Ramos (cell line): ENCODE measurements around the gene WSB2.
"Not testable (repeated sequence)": the region's sequence is repeated elsewhere in the genome, so short reads cannot be mapped to it uniquely, and the experiment has no call there.

ENCODE experiments used
- in situ Hi-C: fragments of 300-500 bp; cut with MboI; formaldehyde crosslinking; loops from one replicate; pipeline ENCODE4 v1.14.3; 2022; ENCODE audit warnings: low sequenced_read_pairs; ENCODE audit not compliant: unreplicated experiment

Gene WSB2

GRCh38 chr12:118036672-118037411, 24.1 kb downstream of the WSB2 start:
- in situ Hi-C loops, result no loop called here

GRCh38 chr12:118035190-118036041, 25.6 kb downstream of the WSB2 start:
- in situ Hi-C loops, result no loop called here

DNA sequence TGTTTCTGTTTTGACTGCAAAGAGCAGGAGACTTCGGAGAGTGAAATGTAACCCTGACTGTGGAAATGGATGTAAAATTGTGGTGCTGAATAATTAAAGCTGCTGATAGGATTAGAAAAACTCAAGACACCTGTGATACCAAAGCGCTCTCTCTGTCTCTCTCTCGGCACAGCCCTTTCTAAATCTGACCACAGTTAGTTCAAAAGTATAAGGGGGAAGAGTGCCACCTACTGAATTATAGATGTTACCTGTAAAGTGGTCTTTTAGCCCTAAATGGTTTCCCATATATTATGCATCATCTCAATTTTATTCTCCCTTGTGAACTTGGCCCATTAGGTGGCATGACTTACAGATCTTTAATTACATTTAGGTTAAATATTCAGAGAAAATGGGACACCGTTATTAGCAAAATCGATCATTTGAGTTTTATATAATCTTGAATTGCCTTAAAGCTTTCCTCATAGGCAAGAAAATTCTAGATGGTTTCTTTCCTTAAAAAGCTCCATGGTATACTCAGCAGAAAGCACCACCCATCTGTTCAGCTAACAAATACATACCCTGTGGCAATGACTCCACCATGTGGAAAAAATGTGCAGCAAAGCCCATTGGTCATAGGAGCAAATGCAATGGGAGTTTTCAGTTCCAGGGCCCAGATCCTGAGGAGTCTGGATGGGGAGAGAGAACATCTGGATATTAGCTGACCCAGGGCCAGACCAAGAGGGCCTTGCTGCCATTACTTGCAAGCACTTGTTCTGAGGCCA, 26.4 kb downstream of the WSB2 start:
- in situ Hi-C loops, result no loop called here

- in situ Hi-C loops, result no loop called here
These were observed 27.1 kb downstream of the WSB2 start for GRCh38 chr12:118033902-118034301.

- in situ Hi-C loops, result no loop called here
These were observed 27.7 kb downstream of the WSB2 start for GRCh38 chr12:118033323-118033722.

DNA sequence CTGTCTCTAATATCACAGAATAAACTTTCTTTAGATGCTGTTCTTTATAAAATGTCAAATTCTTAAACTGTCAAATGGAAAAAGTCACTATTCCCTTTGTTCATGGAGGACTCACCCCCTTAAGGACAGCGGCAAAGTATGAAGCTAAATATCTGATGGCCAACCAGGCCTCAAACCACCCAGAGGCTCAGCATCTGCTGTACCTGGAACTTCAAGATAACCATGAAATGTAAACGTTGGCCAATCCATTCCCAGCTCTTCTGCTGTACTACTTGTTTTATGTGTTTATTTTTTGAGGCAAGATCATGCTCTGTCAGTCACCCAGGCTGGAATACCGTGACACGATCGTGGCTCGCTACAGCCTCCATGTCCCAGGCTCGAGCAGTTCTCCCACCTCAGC, 28.8 kb downstream of the WSB2 start:
- in situ Hi-C loops, result no loop called here

DNA sequence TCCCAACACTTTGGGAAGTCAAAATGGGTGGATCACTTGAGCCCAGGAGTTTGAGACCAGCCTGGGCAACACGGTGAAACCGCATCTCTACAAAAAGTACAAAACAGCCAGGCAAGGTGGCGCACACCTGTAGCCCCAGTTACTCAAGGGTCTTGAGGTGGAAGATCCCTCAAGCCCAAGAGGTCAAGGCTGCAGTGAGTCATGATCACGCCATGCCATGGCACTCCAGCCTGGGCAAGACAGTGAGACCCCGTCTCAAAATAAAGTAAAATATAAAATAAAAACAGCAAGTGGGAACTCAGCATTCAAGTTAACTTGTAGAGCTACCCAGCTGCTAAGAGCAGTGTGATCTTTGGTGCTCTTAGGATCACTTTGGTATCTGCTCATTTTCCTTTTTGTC, 31.8 kb downstream of the WSB2 start:
- in situ Hi-C loops, result no loop called here

GRCh38 chr12:118025168-118025567, 35.8 kb downstream of the WSB2 start:
- in situ Hi-C loops, result no loop called here

- in situ Hi-C loops, result no loop called here
These were observed 37.6 kb downstream of the WSB2 start for GRCh38 chr12:118023301-118023860.

DNA sequence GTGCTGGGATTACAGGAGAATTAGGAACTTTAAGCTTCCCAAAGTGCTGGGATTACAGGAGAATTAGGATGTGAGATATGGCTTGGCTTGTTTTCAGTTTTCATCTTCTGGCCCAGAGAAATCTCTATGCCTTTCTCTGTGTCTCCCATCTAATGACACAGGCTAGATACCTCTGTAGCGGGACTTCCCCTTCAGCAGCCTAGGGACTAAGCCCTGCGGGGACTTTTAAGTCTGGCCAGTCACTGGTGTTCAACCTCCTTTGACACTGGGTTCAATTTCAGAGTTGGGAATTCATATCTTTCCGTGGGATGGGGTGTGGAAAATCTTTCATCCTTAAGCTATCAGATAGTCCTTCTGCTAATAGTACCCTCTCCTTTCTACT, 38.3 kb downstream of the WSB2 start:
- in situ Hi-C loops, result no loop called here

DNA sequence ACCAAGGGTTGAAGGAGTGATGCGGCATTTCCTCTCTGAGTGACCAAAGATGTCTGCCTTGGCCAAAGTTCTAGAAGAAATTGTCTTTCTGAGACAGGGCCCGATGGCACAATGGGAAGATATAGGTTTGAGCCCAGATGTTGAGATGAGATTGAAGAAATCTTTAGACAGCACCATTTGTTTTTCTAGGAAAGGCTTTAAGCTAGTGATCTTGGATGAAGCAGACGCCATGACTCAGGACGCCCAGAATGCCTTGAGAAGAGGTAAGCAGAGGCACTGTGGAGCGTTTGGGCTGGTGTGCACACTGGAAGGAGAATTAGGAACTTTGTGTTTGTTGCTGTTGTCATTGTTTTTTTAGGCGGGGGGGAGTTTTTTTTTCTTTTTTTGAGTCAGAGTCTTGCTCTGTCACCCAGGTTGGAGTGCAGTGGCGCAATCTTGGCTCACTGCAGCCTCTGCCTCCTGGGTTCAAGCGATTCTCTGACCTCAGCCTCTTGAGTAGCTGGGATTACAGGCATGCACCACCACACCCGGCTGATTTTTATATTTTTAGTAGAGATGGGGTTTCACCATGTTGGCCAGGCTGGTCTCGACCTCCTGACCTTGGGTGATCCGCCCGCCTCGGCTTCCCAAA, 38.8 kb downstream of the WSB2 start:
- in situ Hi-C loops, result not testable (repeated sequence)

- in situ Hi-C loops, result no loop called here
These were observed 40.9 kb downstream of the WSB2 start for GRCh38 chr12:118020036-118020435.

DNA sequence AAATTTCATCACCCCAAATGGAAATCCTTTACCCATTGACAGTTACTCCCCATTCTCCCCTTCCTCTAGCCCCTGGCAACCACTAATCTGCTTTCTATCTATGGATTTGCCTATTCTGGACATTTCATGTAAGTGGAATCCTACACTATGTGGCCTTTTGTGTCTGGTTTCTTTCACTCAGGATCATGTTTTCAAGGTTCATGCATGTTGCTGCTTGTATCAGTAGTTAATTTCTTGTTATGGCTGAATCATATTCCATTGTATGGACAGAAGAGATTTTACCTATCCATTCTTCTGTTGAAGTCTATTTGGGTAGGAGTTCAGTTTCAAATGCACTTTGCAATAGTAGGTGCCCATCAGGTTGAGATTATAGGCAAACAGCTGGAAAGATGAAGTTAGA, 43.1 kb downstream of the WSB2 start:
- in situ Hi-C loops, result no loop called here

- in situ Hi-C loops, result no loop called here
These were observed 44.3 kb downstream of the WSB2 start, which contains the start of gene RFC5 for GRCh38 chr12:118016424-118017264. RFC5 (plus strand) TSS chr12:118016703; CDS start chr12:118016828, 125 bp downstream.

DNA sequence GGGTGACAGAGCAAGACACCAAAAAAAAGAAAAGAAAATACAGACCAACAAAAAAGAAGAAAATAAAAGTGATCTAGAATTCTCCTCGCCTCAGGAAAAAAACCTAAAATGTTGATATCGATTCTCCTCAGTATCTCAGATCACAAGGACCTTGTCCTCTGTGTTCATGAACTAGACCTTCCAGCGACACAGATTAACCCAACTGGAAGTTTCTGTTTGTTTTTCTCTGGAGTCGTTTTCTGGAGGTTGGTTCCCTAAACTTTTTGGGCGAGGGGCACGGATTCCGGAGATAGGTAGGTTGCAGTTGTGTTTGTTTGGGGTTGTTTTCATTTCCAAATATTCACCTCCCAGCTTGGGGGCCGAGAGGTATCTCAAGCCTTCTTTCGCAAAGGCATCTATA, 45.0 kb downstream of the WSB2 start:
- in situ Hi-C loops, result no loop called here

DNA sequence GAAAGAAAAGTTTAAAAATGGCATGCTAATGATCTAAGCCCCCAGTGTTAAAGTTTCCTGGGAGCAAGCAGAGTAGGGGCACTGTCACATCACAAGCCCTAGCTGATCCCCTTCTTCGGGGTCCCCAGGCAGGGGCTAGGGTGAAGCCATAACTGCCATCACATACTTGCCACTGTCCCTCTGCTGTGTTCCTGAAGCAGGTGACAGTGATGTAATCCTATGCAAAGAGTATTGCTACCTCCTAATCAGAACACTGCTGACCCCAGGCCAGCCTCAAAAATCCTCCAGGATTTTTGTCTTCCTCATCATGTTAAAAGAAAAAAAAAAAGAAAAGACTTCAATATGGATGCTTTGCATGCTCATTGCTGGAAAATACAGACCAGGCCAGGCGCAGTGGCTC, 45.7 kb downstream of the WSB2 start:
- in situ Hi-C loops, result no loop called here

DNA sequence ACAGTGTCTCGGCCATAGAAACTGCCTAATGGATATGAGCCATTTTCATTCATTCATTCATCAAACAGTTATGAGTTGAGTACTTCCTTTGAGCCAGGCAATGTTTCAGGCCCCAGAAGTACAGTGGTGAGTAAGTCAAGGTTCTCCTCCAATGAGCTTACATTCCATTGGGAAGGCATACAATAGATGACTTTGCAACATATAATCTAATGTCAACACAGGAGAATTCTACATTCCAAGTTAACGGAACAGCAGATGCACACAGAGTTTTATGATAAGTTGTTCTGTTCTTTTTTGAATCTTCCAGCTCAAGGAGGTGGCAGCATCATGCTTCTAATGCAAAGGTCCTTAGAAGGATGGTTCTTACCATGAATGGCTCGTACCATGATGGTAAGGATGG, 47.7 kb downstream of the WSB2 start:
- in situ Hi-C loops, result no loop called here

- in situ Hi-C loops, result no loop called here
These were observed 49.0 kb downstream of the WSB2 start for GRCh38 chr12:118011961-118012360.

DNA sequence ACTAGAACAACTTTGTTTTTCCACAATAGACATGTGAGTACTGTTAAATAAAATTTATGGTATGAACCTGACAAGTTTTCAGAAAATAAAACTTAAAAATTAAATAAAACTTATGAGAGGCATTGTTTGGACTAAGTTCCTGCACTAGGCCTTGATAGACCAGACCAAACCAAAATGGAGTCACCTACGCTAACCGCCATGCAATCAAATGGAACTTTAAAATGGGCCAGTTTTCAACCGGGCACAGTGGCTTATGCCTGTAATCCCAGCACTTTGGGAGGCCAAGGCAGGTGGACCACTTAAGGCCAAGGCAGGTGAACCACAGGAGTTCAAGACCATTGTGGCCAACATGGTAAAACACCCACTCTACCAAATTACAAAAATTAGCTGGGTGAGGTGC, 49.6 kb downstream of the WSB2 start:
- in situ Hi-C loops, result no loop called here
